ENCODE results near the gene SLC49A3. TPM values are rescaled to one million over a fixed set of nuclear protein-coding genes. Genes with fewer than 3 reads are reported as not detected.

Gene SLC49A3
- total and polyA plus RNA-seq, 2 of the 8 experiments (the other 6 are each of a cell fraction or from before 2014, with no cell fraction given): 5.0 to 8.8 TPM

GRCh38 chr4:634599-634985 lies 54.4 kb downstream of the SLC49A3 start:
- no peak for DNase-seq (ENCODE audit: low read depth in 1 of 2, low spot score in 2 of 2)
- Histone ChIP-seq H2BK15ac (ENCODE audit: low read length) (no peak overlapping the region), H3K4ac (replicated peaks; ENCODE audit: insufficient read length, low read depth, low read length) (no peak overlapping the region), H4K8ac (ENCODE audit: extremely low read depth, insufficient read depth, low read length) (peak overlapping the region; percentile 51; the same call in 1 of the 2 replicates), H4K5ac (ENCODE audit: insufficient read length, low read depth, low read length) (no peak overlapping the region), H2BK12ac (ENCODE audit: low read depth, low read length) (no peak overlapping the region), H3K79me1 (ENCODE audit: low read depth, low read length) (no peaks in the 10 kb centered on the region), H3K4me2 (ENCODE audit: insufficient read depth in 1 of 2, low read depth in 2 of 2, low read length in 2 of 2) (no peak overlapping the region), H4K20me1 (replicated peaks in 1 of 2; ENCODE audit: control insufficient read depth in 1 of 2, insufficient read depth in 2 of 2, low read length in 2 of 2) (peaks cover 0 to 2% of the 10 kb centered on the region in 2 experiments), H3K4me3 (ENCODE audit: extremely low read depth in 1 of 4, insufficient read depth in 2 of 4, low read depth in 3 of 4, low read length in 4 of 4) (no peak overlapping the region), H3K4me1 (replicated peaks in 1 of 4; ENCODE audit: control insufficient read depth in 3 of 4, insufficient read depth in 4 of 4, low read length in 3 of 4) (no peaks in the 10 kb centered on the region), H3K27me3 (replicated peaks in 1 of 4; ENCODE audit: control insufficient read depth in 3 of 4, extremely low read depth in 1 of 4, insufficient read depth in 3 of 4, low read length in 3 of 4) (no peaks in the 10 kb centered on the region; a peak in 1 of 7 replicates), H3K79me2 (ENCODE audit: control insufficient read depth in 1 of 2, insufficient read depth in 2 of 2, low read length in 2 of 2) (no peaks in the 10 kb centered on the region), H3K23me2 (ENCODE audit: low read depth, low read length) (no peaks in the 10 kb centered on the region), H3K56ac (replicated peaks; ENCODE audit: insufficient read length, low read depth, low read length) (no peak overlapping the region), H2AFZ (ENCODE audit: low read length) (no peak overlapping the region), H3K9me3 (ENCODE audit: insufficient read depth in 2 of 2, low read depth in 1 of 2, low read length in 1 of 2) (peaks cover 10 to 11% of the 10 kb centered on the region in 2 experiments; a peak in 3 of 4 replicates), H2BK20ac (ENCODE audit: low read length) (no peak overlapping the region), H3K27ac (ENCODE audit: low read depth, low read length) (no peak overlapping the region), H3K23ac (ENCODE audit: insufficient read length) (no peak overlapping the region), H3K14ac (ENCODE audit: insufficient read length) (no peak overlapping the region), H2AK5ac (ENCODE audit: low read depth, low read length) (no peak overlapping the region), H3K18ac (ENCODE audit: extremely low read depth, low read length) (no peak overlapping the region), H2BK5ac (ENCODE audit: low read depth, low read length) (no peak overlapping the region), H3K9ac (replicated peaks in 1 of 4; ENCODE audit: extremely low read depth in 1 of 4, low read depth in 3 of 4, low read length in 3 of 4) (no peak overlapping the region), H3K36me3 (ENCODE audit: control insufficient read depth in 2 of 4, insufficient read depth in 4 of 4, low read length in 3 of 4) (no peaks in the 10 kb centered on the region), H2BK120ac (replicated peaks; ENCODE audit: low read depth, low read length) (no peak overlapping the region), H4K91ac (replicated peaks; ENCODE audit: insufficient read length, low read length) (no peak overlapping the region)
- TF ChIP-seq BCL11A (IDR thresholded peaks at IDR 0.05; ENCODE audit: low read depth in 2 of 2, low read length in 2 of 2) (no peak), CTBP2 (IDR thresholded peaks at IDR 0.05; ENCODE audit: borderline replicate concordance, insufficient read depth, insufficient read length, low read length) (no peak), CREB1 (IDR thresholded peaks at IDR 0.05) (no peak), CHD2 (IDR thresholded peaks at IDR 0.05; ENCODE audit: low read length) (no peak)
- FAIRE-seq: no peak
- CTCF ChIA-PET (ENCODE audit: partially characterized antibody): interaction anchor here (0.8 to 1.1 kb wide), 4 partner anchors 25 to 95 kb away, joined by 3 to 4 read pairs (median 3); no protein-coding TSS in a partner anchor
- 89% methylated on average over 22 of the region's 23 CpGs; no CpG with 5 or more reads in 1 of the 2 experiments for WGBS, 2 experiments (ENCODE audit: extremely low coverage in 1 of 2, insufficient coverage in 1 of 2, insufficient read length in 1 of 2, insufficient replicate concordance in 2 of 2, low coverage in 1 of 2, low lambda C conversion rate in 2 of 2, missing lambda C conversion rate in 1 of 2)
- POLR2A ChIA-PET (ENCODE audit: partially characterized antibody): no interaction called here

Data from H1 (cell line).